GM13977 (cell line): ENCODE data around the gene BLOC1S6.

Experiments
- DNase-seq: peaks from one replicate; pipeline ENCODE4 v3.0.0; 2012; ENCODE audit warnings: low spot score
- CTCF ChIP-seq: IDR thresholded peaks from 2 replicates; pipeline ENCODE4 v1.5.1; 2012; ENCODE audit warnings: mild to moderate bottlenecking, control low read depth; ENCODE audit not compliant: insufficient read depth; ENCODE audit errors: extremely low read depth, missing control alignments
- in situ Hi-C: fragments of 300-500 bp; cut with MboI; formaldehyde crosslinking; loops from one replicate; pipeline ENCODE4 v1.12.0; 2022; ENCODE audit warnings: low sequenced_read_pairs, low pct_unique_long_range_greater_than_20kb, mixed read lengths, inconsistent platforms; ENCODE audit not compliant: unreplicated experiment

BLOC1S6 gene

GRCh38 chr15:45573961-45574629, 13.1 kb upstream of the BLOC1S6 start:
- no peak for DNase-seq
- in situ Hi-C loops, result no loop called here
- TF ChIP-seq CTCF, result peak; percentile 27

DNA sequence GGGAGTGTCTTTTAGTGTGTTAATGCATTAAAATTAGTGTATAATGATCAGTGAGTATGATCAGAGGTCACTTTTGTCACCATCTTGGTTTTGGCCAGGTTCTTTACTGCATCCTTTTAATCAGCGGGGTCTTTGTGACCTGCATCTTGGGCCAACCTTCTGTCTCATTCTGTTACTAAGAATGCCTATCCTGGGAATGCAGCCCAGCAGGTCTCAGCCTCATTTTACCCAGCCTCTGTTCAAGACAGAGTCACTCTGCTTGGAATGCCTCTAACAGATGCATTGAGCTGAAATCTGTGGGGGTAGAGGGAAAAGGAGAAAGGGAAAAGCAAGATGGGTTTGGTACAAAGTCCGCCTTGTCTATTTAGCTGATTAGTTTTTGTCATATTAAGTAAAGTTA, 5.3 kb upstream of the BLOC1S6 start:
- no peak for TF ChIP-seq CTCF
- in situ Hi-C loops, result no loop called here
- no peak for DNase-seq

GRCh38 chr15:45583731-45584639, 3.2 kb upstream of the BLOC1S6 start:
- no peak for DNase-seq
- in situ Hi-C loops, result no loop called here
- TF ChIP-seq CTCF, result no peak

GRCh38 chr15:45585069-45585791, 1.9 kb upstream of the BLOC1S6 start:
- TF ChIP-seq CTCF, result no peak
- DNase-seq, result no peak
- in situ Hi-C loops, result no loop called here

- no peak for TF ChIP-seq CTCF
- in situ Hi-C loops, result no loop called here
- no peak for DNase-seq
These were observed 1.1 kb upstream of the BLOC1S6 start for GRCh38 chr15:45586125-45586524.

- in situ Hi-C loops, result no loop called here
- DNase-seq, result peak; percentile 12
- TF ChIP-seq CTCF, result no peak
These were observed 531 bp upstream of the BLOC1S6 start for GRCh38 chr15:45586601-45587094.
